ACC112 (cell line): ENCODE results near the gene PCNX2.

Experiments used
- H2AFZ ChIP-seq: fragments of 200-600 bp; sonication (generic); one replicate; pipeline ENCODE4 v1.6.0; 2017; ENCODE audit warnings: antibody characterized with exemption, low read length; ENCODE audit not compliant: unreplicated experiment
- H3K27ac ChIP-seq: fragments of 200-600 bp; sonication (generic); 2 replicates; pipeline ENCODE4 v1.5.1; 2014; ENCODE audit warnings: low read depth, mild to moderate bottlenecking, antibody characterized with exemption, low read length, moderate library complexity
- H3K27me3 ChIP-seq: fragments of 200-600 bp; sonication (generic); 2 replicates; pipeline ENCODE4 v1.6.1; 2014; ENCODE audit warnings: mild to moderate bottlenecking, antibody characterized with exemption, low read length, moderate library complexity, mixed read lengths; ENCODE audit not compliant: insufficient read depth
- H3K36me3 ChIP-seq: fragments of 200-600 bp; sonication (generic); 2 replicates; pipeline ENCODE4 v1.6.1; 2016; ENCODE audit warnings: mild to moderate bottlenecking, antibody characterized with exemption, low read length, moderate library complexity, mixed read lengths; ENCODE audit not compliant: insufficient read depth
- H3K4me1 ChIP-seq: fragments of 200-600 bp; sonication (generic); one replicate; pipeline ENCODE4 v1.6.1; 2016; ENCODE audit warnings: low read length, mixed read lengths; ENCODE audit not compliant: insufficient read depth, unreplicated experiment, control insufficient read depth
- H3K4me3 ChIP-seq: fragments of 200-600 bp; sonication (generic); 2 replicates; pipeline ENCODE4 v1.5.1; 2014; ENCODE audit warnings: mild to moderate bottlenecking, low read depth, low read length
- H3K79me2 ChIP-seq: fragments of 200-600 bp; sonication (generic); one replicate; pipeline ENCODE4 v1.6.0; 2016; ENCODE audit warnings: low read length; ENCODE audit not compliant: control insufficient read depth, unreplicated experiment, insufficient read depth

PCNX2 gene

DNA sequence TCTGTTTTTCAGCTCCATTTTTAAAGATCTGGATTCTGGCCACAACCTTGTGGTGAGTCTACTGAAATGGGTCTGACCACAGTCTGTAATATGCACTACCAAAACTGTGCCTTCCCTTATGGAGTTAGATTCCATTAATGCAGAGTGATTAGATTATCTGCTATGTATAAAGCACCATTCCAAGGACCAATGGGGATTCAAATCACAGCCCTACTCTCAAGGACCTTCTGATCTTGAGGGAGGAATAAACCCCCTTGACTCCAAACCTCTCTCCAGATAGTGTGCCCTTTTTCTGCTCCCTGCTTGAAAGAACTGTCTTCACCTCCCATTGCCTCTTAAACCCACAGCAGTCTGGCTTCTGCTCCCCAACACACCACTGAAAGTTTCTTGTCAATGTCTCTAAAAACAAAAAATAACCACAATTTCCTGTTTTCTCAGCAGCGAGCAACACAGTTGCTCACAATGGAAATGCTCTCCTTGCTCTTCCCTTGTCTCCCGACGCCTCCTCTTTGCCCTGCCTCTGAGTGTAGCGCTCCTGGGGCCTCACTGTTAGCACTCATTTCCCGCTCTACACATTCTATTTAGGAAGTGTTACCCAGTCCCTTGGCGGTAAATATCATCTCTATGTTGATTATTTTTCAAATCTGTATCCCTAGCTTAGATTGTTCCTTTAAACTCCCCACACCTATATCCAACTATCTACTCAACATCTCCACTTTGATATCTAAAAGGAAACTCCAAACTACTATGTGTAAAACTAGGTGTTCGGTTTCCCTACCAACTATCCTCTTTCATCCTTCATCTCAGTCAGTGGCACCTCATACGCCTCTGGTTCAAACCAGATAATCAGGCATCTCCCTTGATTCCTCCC lies 13.6 kb downstream of the PCNX2 start:
- Histone ChIP-seq H3K4me1 (peaks cover 6% of the 10 kb centered on the region), H3K27ac (no peak overlapping the region), H2AFZ (no peak overlapping the region), H3K27me3 (no peaks in the 10 kb centered on the region), H3K79me2 (peaks cover 31% of the 10 kb centered on the region), H3K4me3 (no peak overlapping the region), H3K36me3 (no peaks in the 10 kb centered on the region; the same call in 1 of the 2 replicates)

DNA sequence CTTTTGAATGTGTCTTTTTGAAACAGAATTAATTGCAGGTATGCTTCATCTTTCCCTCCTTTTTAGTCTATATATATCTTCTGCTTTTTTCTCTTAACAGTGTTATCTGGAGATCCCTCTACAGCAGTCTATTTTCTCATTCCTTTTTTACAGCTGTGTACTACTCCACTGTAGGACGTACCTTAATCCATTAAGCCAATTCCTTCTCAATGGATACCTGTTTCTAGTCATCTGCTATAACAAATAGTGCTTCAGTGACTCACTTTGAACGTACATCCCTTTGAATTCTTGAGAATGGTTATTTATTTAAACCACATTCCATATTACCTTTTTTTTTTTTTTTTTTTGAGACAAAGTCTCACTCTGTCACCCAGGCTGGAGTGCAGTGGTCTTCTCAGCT lies 15.6 kb downstream of the PCNX2 start:
- Histone ChIP-seq H3K36me3 (no peaks in the 10 kb centered on the region; the same call in 1 of the 2 replicates), H3K4me3 (no peak overlapping the region), H3K4me1 (peaks cover 6% of the 10 kb centered on the region), H3K79me2 (peaks cover 29% of the 10 kb centered on the region), H3K27ac (no peak overlapping the region), H3K27me3 (no peaks in the 10 kb centered on the region), H2AFZ (no peak overlapping the region)

DNA sequence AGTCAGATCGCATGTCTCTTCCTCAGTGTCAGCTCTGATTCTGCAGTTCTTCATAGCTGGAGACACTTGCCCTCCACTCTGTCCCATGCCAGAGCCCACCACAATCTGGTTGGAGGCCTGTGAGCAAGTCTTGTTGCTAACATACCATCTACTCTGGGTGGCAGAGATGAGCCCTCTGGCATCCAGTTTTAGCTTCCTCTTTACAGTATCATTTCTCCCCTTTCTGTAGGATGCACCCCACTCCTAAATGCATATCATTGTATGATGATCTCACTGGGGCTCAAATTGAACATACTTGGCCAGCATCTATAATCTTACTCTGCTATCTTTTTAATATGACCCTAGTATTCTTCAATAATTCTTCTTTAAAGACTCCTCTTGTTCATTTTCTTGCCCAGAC lies 16.9 kb downstream of the PCNX2 start:
- peaks cover 6% of the 10 kb centered on the region for H3K4me1 ChIP-seq
- peaks cover 16% of the 10 kb centered on the region for H3K79me2 ChIP-seq
- H3K27me3 ChIP-seq, result no peaks in the 10 kb centered on the region
- no peak overlapping the region for H3K4me3 ChIP-seq
- H3K36me3 ChIP-seq, result no peaks in the 10 kb centered on the region; the same call in 1 of the 2 replicates
- no peak overlapping the region for H2AFZ ChIP-seq
- no peak overlapping the region for H3K27ac ChIP-seq

DNA sequence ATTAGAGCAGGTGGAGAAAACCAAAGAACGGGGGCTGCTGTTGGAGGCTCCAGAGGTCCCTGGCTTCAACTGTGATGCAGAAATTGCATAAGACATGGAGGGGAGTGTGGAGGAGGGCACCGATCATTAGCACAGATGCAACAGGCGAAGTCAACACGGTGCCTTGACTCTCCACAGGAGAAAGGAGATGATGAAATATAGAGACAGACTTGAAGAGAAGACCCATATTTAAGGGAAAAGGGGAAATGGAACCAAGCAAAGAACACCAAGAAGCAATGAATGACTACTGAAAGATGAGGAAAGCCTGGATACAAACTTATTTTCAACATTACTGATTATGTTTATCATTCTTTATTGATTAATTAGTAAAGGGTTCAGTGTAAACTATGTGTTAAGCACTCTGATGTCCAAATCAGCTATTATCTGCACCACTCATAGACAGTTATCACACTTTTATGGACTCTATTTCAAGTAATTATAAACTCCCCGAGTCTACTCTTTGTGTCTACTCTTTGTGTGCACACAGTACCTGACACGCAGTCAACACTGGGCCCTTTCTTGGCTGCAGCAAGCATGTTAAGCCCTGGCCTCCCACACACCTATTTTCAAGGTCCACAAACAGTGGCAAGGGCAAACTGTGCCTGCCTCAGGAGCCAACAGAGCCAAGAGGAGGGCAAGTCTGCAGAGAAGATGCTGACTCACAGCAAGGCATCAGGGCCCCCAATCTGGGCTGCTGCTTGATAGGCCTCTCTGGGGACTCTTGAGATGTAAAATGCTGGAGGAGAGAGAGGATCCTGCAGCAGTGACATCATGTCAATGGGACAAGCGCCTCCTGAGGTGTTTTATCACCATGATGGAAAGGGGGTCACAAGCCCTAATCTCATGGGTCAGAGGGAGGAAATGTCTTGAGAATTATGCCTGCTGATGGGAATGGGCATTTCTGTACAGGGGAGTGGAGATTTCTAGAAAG lies 17.6 kb downstream of the PCNX2 start:
- Histone ChIP-seq H3K79me2 (peaks cover 20% of the 10 kb centered on the region), H3K27me3 (no peaks in the 10 kb centered on the region), H3K4me3 (no peak overlapping the region), H3K36me3 (no peaks in the 10 kb centered on the region; the same call in 1 of the 2 replicates), H2AFZ (no peak overlapping the region), H3K27ac (no peak overlapping the region), H3K4me1 (peaks cover 6% of the 10 kb centered on the region)

DNA sequence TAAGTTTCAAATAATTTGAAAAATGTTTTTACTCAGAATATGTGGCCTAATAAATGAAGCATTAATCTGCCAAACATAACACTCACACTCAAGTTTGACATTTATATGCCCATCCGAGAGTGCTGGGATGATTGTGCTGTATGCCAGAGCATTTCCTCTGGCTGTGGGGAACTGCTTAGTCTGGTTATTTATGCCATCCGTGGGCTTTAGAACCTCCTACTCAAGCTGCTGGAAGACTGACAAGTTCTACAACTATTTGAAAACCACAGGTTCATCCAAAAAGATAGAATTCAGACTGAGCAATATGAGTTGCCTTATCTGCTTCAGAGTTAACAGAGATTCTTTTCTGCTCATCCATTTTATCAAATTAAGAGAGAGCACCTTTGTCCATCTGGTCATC lies 25.9 kb downstream of the PCNX2 start:
- no peaks in the 10 kb centered on the region for H3K36me3 ChIP-seq
- H3K4me3 ChIP-seq, result no peak overlapping the region
- H2AFZ ChIP-seq, result no peak overlapping the region
- no peaks in the 10 kb centered on the region for H3K27me3 ChIP-seq
- H3K4me1 ChIP-seq, result no peaks in the 10 kb centered on the region
- H3K79me2 ChIP-seq, result peaks cover 6% of the 10 kb centered on the region
- H3K27ac ChIP-seq, result no peak overlapping the region

DNA sequence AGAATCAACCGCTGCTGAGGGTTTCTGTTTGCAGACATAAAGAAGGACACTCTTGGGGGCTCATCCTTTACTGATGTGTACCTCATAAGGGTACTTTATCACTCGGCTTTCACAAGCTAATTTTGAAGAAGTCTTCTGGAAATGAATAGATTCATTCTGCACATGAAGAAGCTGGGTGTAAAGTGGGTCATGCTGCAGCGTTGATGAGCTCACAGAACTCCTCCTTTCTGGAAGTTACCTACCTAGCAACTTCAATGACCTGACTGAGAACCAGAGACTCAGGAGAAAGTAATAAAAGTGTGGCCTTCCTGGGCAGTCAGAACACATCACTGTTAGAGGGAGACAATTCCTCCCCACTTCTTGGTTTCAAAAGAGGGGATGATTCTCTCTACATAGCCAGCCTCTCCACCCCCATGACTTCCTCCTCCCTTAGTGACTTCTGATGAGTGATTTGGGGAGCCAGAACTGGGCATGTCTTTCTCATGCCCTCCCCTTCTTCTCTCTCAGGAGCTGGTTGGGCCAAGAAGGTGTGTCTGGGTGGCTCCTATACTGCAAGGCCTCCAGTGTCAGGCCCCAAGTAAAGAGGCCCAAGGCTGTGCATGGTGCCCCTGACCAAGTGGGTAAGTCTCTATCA lies 27.0 kb downstream of the PCNX2 start:
- H3K4me1 ChIP-seq, result no peaks in the 10 kb centered on the region
- no peak overlapping the region for H2AFZ ChIP-seq
- H3K4me3 ChIP-seq, result no peak overlapping the region
- no peaks in the 10 kb centered on the region for H3K27me3 ChIP-seq
- H3K27ac ChIP-seq, result no peak overlapping the region
- H3K79me2 ChIP-seq, result peaks cover 6% of the 10 kb centered on the region
- no peaks in the 10 kb centered on the region for H3K36me3 ChIP-seq

DNA sequence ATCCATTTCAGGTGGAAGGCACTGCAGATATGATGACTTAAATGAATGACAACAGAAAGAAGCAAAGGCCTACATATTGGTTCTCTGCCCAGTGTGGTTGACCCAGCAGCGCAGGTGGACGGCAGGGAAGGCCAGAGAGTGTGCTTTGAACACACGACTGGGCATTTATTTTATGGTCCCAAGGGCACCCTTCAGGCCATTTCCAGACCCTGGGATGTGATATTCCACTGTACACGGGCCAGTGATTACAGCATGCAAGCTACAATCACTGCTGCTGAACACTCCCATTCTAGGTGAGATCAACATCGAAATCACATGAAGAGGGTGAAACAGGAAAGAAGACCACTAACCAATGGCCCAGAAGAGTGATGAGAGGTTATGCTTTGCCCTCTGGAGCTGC lies 33.8 kb downstream of the PCNX2 start:
- Histone ChIP-seq H3K27ac (no peak overlapping the region), H3K79me2 (no peaks in the 10 kb centered on the region), H3K27me3 (no peaks in the 10 kb centered on the region), H2AFZ (no peak overlapping the region), H3K4me1 (peaks cover 3% of the 10 kb centered on the region), H3K4me3 (no peak overlapping the region), H3K36me3 (peaks cover 20% of the 10 kb centered on the region)

DNA sequence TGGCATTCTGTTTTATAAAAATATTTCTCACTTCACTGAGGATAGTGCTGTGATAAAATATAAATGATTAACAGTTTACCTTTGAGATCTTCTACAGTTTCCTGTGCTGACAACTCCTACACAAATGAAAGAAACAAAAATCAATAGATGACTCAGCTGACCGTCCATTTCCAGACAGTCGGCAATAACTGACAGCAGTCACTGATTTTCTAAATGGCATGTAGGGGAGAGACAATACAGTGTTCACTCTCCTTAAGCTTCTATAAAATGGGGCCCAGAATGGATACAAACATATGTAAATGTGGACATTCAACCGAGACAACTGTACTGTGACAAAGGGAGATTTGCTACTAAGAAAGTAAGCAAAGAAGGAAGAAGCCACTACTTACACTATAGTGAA lies 34.3 kb downstream of the PCNX2 start:
- Histone ChIP-seq H2AFZ (no peak overlapping the region), H3K79me2 (no peaks in the 10 kb centered on the region), H3K27ac (no peak overlapping the region), H3K4me3 (no peak overlapping the region), H3K36me3 (peaks cover 20% of the 10 kb centered on the region), H3K27me3 (no peaks in the 10 kb centered on the region), H3K4me1 (peaks cover 3% of the 10 kb centered on the region)

DNA sequence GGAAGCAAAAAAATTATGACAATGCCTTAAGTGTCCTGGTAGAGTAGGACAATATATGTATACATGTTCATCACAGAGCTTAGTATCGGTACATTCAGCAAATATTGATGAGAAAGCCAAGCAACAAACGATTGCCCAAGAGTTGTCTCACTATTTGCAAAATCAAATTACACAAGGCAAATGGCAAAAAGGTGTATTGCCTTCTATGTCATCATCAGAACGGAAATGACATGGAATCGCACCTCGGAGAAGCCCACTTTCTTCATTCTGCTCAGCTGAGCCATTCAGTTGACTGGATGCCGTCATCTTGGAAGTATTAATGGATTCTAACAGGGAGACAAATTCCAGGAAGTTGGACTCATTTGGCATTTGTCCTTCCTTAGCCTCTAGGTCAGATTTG lies 37.7 kb downstream of the PCNX2 start:
- Histone ChIP-seq H2AFZ (no peak overlapping the region), H3K4me3 (no peak overlapping the region), H3K36me3 (peaks cover 20% of the 10 kb centered on the region), H3K4me1 (peaks cover 3% of the 10 kb centered on the region), H3K27ac (no peak overlapping the region), H3K27me3 (no peaks in the 10 kb centered on the region), H3K79me2 (no peaks in the 10 kb centered on the region)

DNA sequence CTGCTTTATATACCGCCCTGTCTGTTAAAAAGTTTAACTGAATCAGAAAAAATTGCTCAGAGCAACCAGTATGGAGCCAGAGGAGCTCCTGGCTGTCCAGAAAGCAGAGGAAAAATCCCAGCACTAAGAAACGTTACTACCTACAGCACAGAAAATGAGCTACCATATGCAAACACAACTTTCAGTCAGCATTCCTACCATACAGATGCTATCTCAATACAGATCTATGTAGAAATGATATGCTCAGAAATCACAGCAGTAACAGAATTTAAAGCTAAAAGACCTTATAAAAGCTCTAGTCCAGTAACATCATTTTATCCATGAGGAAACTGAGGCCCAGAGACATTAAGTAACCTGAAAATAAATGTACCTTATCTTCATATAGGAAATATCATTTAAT lies 38.7 kb downstream of the PCNX2 start:
- Histone ChIP-seq H2AFZ (no peak overlapping the region), H3K4me3 (no peak overlapping the region), H3K79me2 (no peaks in the 10 kb centered on the region), H3K27ac (no peak overlapping the region), H3K36me3 (peaks cover 23% of the 10 kb centered on the region), H3K4me1 (peaks cover 3% of the 10 kb centered on the region), H3K27me3 (no peaks in the 10 kb centered on the region)
